WTC11 (cell line): ENCODE data around the gene MRPS9. TPM values are rescaled to one million over a fixed set of nuclear protein-coding genes. Genes with fewer than 3 reads are reported as not detected.

Experiments
- ATAC-seq: fragments of 200-7000 bp; cut with Tn5 transposase; 2 replicates; pipeline ENCODE4 v1.10.0; 2021; ENCODE audit warnings: mild to moderate bottlenecking, moderate library complexity
- CTCF ChIA-PET: fragments of 300-600 bp; sonication (Branson Sonifier 250); formaldehyde crosslinking; loops from one replicate; lab custom pipeline; 2021; ENCODE audit warnings: antibody characterized with exemption; lab: Charles Lee
- POLR2A ChIA-PET: fragments of 350-600 bp; sonication (Branson Sonifier 250); formaldehyde crosslinking; loops from one replicate; lab custom pipeline; 2021; ENCODE audit warnings: antibody characterized with exemption; lab: Charles Lee
- DNase-seq: peaks from one replicate; pipeline ENCODE4 v3.0.0; 2021; ENCODE audit warnings: low spot score
- H3K27ac Mint-ChIP-seq: 2 replicates; pipeline ENCODE4 v1.8.0; 2021; ENCODE audit warnings: mixed read lengths
- H3K27me3 Mint-ChIP-seq: 2 replicates; pipeline ENCODE4 v1.8.0; 2021; ENCODE audit warnings: low read depth, mild to moderate bottlenecking, moderate library complexity, mixed read lengths
- H3K36me3 Mint-ChIP-seq: 2 replicates; pipeline ENCODE4 v1.8.0; 2021; ENCODE audit warnings: mixed read lengths
- H3K4me1 Mint-ChIP-seq: 2 replicates; pipeline ENCODE4 v1.8.0; 2022; ENCODE audit warnings: mixed read lengths
- H3K4me3 Mint-ChIP-seq: 2 replicates; pipeline ENCODE4 v1.8.0; 2021; ENCODE audit warnings: mild to moderate bottlenecking, moderate library complexity, mixed read lengths
- H3K9me3 Mint-ChIP-seq: 2 replicates; pipeline ENCODE4 v1.8.0; 2021; ENCODE audit warnings: mixed read lengths
- CREB1 ChIP-seq: sonication (generic); formaldehyde crosslinking; IDR thresholded peaks from 2 replicates; pipeline ENCODE4 v1.8.0; 2023; ENCODE audit warnings: mild to moderate bottlenecking, missing genetic modification reagents
- EMX1 ChIP-seq: fragments of 250-450 bp; sonication (Bioruptor Pico); IDR thresholded peaks from 2 replicates; pipeline ENCODE4 v1.8.0; 2021; ENCODE audit warnings: mild to moderate bottlenecking
- ETV6 ChIP-seq: sonication (generic); formaldehyde crosslinking; IDR thresholded peaks from 2 replicates; pipeline ENCODE4 v1.8.1; 2022; ENCODE audit warnings: mild to moderate bottlenecking, missing genetic modification reagents
- FOXJ3 ChIP-seq: sonication (generic); formaldehyde crosslinking; IDR thresholded peaks from 2 replicates; pipeline ENCODE4 v1.9.0; 2021; ENCODE audit warnings: missing genetic modification reagents, mild to moderate bottlenecking, borderline replicate concordance
- FOXP1 ChIP-seq: sonication (generic); formaldehyde crosslinking; IDR thresholded peaks from 2 replicates; pipeline ENCODE4 v1.8.0; 2022; ENCODE audit warnings: missing genetic modification reagents, mild to moderate bottlenecking, moderate library complexity, borderline replicate concordance
- FOXP4 ChIP-seq: sonication (generic); formaldehyde crosslinking; IDR thresholded peaks from 2 replicates; pipeline ENCODE4 v1.8.0; 2022; ENCODE audit warnings: mild to moderate bottlenecking, missing genetic modification reagents
- GTF2I ChIP-seq: fragments of 250-450 bp; sonication (Bioruptor Pico); conservative IDR thresholded peaks from 2 replicates; pipeline ENCODE4 v1.4.0; 2021; ENCODE audit warnings: mild to moderate bottlenecking
- IRF1 ChIP-seq: sonication (generic); formaldehyde crosslinking; IDR thresholded peaks from 2 replicates; pipeline ENCODE4 v1.8.0; 2023; ENCODE audit warnings: missing genetic modification reagents
- MXD4 ChIP-seq: fragments of 250-450 bp; sonication (Bioruptor Pico); IDR thresholded peaks from 2 replicates; pipeline ENCODE4 v1.8.0; 2021; ENCODE audit warnings: mild to moderate bottlenecking, moderate library complexity, borderline replicate concordance
- SMAD3 ChIP-seq: sonication (generic); formaldehyde crosslinking; IDR thresholded peaks from 2 replicates; pipeline ENCODE4 v1.8.0; 2022; ENCODE audit warnings: missing genetic modification reagents, mild to moderate bottlenecking, borderline replicate concordance
- SOX15 ChIP-seq: fragments of 250-450 bp; sonication (Bioruptor Pico); IDR thresholded peaks from 2 replicates; pipeline ENCODE4 v1.9.0; 2021; ENCODE audit warnings: mild to moderate bottlenecking
- TCF7 ChIP-seq: sonication (generic); formaldehyde crosslinking; IDR thresholded peaks from 2 replicates; pipeline ENCODE4 v1.8.0; 2022; ENCODE audit warnings: mild to moderate bottlenecking, low read depth, missing genetic modification reagents, moderate library complexity
- TEAD4 ChIP-seq: sonication (generic); formaldehyde crosslinking; IDR thresholded peaks from 2 replicates; pipeline ENCODE4 v1.8.0; 2022; ENCODE audit warnings: mild to moderate bottlenecking, missing genetic modification reagents
- ZNF121 ChIP-seq: sonication (generic); formaldehyde crosslinking; IDR thresholded peaks from 2 replicates; pipeline ENCODE4 v1.8.0; 2023; ENCODE audit warnings: missing genetic modification reagents
- ZNF138 ChIP-seq: sonication (generic); formaldehyde crosslinking; conservative IDR thresholded peaks from 2 replicates; pipeline ENCODE4 v1.8.1; 2022; ENCODE audit warnings: mild to moderate bottlenecking, moderate library complexity, missing genetic modification reagents
- ZNF232 ChIP-seq: sonication (generic); formaldehyde crosslinking; IDR thresholded peaks from 2 replicates; pipeline ENCODE4 v1.8.0; 2022; ENCODE audit warnings: mild to moderate bottlenecking, missing genetic modification reagents
- ZNF263 ChIP-seq: sonication (generic); formaldehyde crosslinking; IDR thresholded peaks from 2 replicates; pipeline ENCODE4 v1.8.1; 2022; ENCODE audit warnings: low read depth, mild to moderate bottlenecking, moderate library complexity, missing genetic modification reagents
- ZNF423 ChIP-seq: fragments of 250-450 bp; sonication (Bioruptor Pico); IDR thresholded peaks from 2 replicates; pipeline ENCODE4 v2.1.2; 2022; ENCODE audit warnings: mild to moderate bottlenecking, moderate library complexity
- ZNF671 ChIP-seq: fragments of 250-450 bp; sonication (Bioruptor Pico); IDR thresholded peaks from 2 replicates; pipeline ENCODE4 v1.8.0; 2021; ENCODE audit warnings: mild to moderate bottlenecking
- total RNA-seq: library from RNA; stranded (reverse); gene quantifications from 3 replicates; pipeline ENCODE4 v1.2.3, GENCODE V29; 2021
- TF ChIP-seq, protein P1 (sequence below): fragments of 250-450 bp; sonication (Bioruptor Pico); IDR thresholded peaks from 2 replicates; pipeline ENCODE4 v2.1.2; 2022; ENCODE audit warnings: mild to moderate bottlenecking, moderate library complexity

MRPS9 gene
- total RNA-seq, 1 experiment from 2014 or later: 75.3 TPM

- peak overlapping the region; percentile 55; the same call in 1 of the 2 replicates for H3K4me3 Mint-ChIP-seq
- no peak; the same call in 1 of the 2 replicates for ATAC-seq
- TF ChIP-seq EMX1 (CRISPR knock-in tag) (no peak), TCF7 (no peak), FOXJ3 (CRISPR knock-in tag) (no peak), GTF2I (no peak), ETV6 (CRISPR knock-in tag) (no peak), TEAD4 (CRISPR knock-in tag) (no peak), ZNF671 (CRISPR knock-in tag) (no peak)
- TF ChIP-seq, protein P1, sequence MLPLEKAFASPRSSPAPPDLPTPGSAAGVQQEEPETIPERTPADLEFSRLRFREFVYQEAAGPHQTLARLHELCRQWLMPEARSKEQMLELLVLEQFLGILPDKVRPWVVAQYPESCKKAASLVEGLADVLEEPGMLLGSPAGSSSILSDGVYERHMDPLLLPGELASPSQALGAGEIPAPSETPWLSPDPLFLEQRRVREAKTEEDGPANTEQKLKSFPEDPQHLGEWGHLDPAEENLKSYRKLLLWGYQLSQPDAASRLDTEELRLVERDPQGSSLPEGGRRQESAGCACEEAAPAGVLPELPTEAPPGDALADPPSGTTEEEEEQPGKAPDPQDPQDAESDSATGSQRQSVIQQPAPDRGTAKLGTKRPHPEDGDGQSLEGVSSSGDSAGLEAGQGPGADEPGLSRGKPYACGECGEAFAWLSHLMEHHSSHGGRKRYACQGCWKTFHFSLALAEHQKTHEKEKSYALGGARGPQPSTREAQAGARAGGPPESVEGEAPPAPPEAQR: no peak
- TF ChIP-seq, all 79 proteins: peak for 0
- H3K27ac Mint-ChIP-seq: no peak overlapping the region
- ChIA-PET POLR2A (no interaction called here), CTCF (interaction anchor here (1.1 to 1.6 kb wide), 3 partner anchors 24 to 102 kb away, joined by 4 to 6 read pairs (median 5); no protein-coding TSS in a partner anchor)
- H3K27me3 Mint-ChIP-seq: peaks cover 20% of the 10 kb centered on the region
- no peak for DNase-seq
- no peaks in the 10 kb centered on the region for H3K36me3 Mint-ChIP-seq
- no peaks in the 10 kb centered on the region for H3K9me3 Mint-ChIP-seq
- H3K4me1 Mint-ChIP-seq: peaks cover 19% of the 10 kb centered on the region
Measured at GRCh38 chr2:105142239-105142638, 104.4 kb downstream of the MRPS9 start.

DNA sequence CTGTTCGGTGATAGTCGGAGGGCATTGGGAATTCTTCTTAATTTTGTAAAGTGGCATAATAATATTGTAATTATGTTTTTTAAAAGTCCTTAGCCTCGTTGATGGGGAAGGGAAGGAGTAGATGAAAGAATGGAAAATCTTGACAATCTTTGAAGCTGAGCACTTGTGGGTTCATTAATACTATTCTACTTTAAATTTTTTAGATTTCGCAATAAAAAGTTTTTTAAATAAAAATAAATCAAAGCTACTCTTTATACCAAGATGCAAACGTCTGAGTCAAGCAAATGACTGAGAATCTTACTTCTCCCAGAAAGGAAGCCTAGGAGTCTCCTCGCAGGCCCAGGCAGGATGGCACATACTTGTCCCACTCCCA lies 105.2 kb downstream of the MRPS9 start:
- ATAC-seq (no peak), DNase-seq (no peak)
- Mint-ChIP-seq H3K27ac (no peak overlapping the region), H3K36me3 (no peaks in the 10 kb centered on the region), H3K9me3 (no peaks in the 10 kb centered on the region), H3K4me1 (peaks cover 25% of the 10 kb centered on the region), H3K4me3 (peak overlapping the region; percentile 85), H3K27me3 (peaks cover 20% of the 10 kb centered on the region)
- ChIA-PET CTCF (interaction anchor here (1.1 to 2.4 kb wide), 4 partner anchors 24 to 101 kb away, joined by 4 to 6 read pairs (median 5); no protein-coding TSS in a partner anchor), POLR2A (no interaction called here)
- TF ChIP-seq ZNF121 (no peak), ZNF138 (CRISPR knock-in tag) (no peak), SMAD3 (CRISPR knock-in tag) (no peak), ZNF423 (CRISPR knock-in tag) (no peak), FOXP4 (CRISPR knock-in tag) (no peak), CREB1 (no peak), IRF1 (CRISPR knock-in tag) (no peak)

DNA sequence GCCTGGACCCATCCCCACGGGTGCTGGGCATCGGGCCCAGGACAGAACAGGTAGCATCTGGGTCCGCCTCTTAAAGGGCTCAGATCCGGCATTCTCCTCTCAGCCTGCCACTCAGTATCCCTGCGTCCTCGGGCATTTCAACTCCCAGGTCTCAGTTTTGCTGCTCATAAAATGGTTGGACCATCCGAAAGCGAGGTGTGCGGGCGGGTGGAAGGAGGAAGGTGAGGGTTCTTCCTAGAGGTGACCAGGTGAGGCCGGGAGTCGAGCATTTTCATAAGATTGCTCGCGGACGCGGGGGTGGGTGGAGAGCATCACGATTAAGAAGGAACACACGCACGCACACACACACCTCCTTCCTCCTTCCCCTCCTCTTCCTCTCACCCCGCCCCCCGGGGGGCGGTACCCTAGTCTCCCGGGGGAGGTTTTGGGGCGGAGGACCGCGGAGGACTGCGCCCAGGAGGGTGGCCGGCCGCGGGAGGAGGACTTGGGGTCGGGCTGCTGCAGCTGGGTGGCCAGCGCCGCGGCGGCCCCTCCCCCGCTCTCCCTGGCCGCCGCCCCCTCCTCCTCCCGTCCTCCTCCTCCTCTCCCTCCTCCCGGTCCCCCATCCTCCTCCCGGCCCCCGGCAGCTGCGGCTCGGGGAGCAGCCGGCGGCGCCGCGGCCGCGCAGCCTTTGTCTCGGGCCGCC lies 105.7 kb downstream of the MRPS9 start:
- no peaks in the 10 kb centered on the region for H3K36me3 Mint-ChIP-seq
- DNase-seq (peak; percentile 50), ATAC-seq (peak; percentile 75)
- peak overlapping the region; percentile 85 for H3K4me3 Mint-ChIP-seq
- ChIA-PET CTCF (interaction anchor here (0.6 to 2.4 kb wide), 9 partner anchors 23 to 100 kb away, joined by 3 to 6 read pairs (median 4); no protein-coding TSS in a partner anchor), POLR2A (no interaction called here)
- H3K4me1 Mint-ChIP-seq: peaks cover 26% of the 10 kb centered on the region
- peak; percentile 99 for TF ChIP-seq ZNF263 (CRISPR knock-in tag)
- no peak for TF ChIP-seq ZNF138 (CRISPR knock-in tag)
- TF ChIP-seq SOX15 (CRISPR knock-in tag): no peak
- TF ChIP-seq FOXP1 (CRISPR knock-in tag): 0 out of 2 replicates have a peak, but pooled peaks have one; percentile 29
- TF ChIP-seq ZNF232 (CRISPR knock-in tag): 0 out of 2 replicates have a peak, but pooled peaks have one; percentile 22
- TF ChIP-seq MXD4 (CRISPR knock-in tag): no peak
- H3K27me3 Mint-ChIP-seq: peaks cover 20% of the 10 kb centered on the region
- no peaks in the 10 kb centered on the region for H3K9me3 Mint-ChIP-seq
- no peak overlapping the region for H3K27ac Mint-ChIP-seq
